Esophagus squamous epithelium (tissue), 5 donors: ENCODE measurements around the gene MLLT3. TPM values are rescaled to one million over a fixed set of nuclear protein-coding genes. Genes with fewer than 3 reads are reported as not detected.

ENCODE experiments used
- DNase-seq: peaks from one replicate; lab custom pipeline; 2025; lab: John Stamatoyannopoulos, UW
- H3K27ac ChIP-seq, 4 donors: fragments of 200-600 bp; sonication (generic); one replicate each; pipeline ENCODE4 v1.5.1; 2016 to 2019; ENCODE audit warnings: mild to moderate bottlenecking in 1 of 4
- H3K27me3 ChIP-seq, 4 donors: fragments of 200-600 bp; sonication (generic); 1 replicate in 3 of 4; 2 replicates in 1 of 4; pipeline versions ENCODE4 v1.5.1 to v1.6.0; 2017 to 2021; ENCODE audit warnings: antibody characterized with exemption in 1 of 4
- H3K36me3 ChIP-seq, 3 donors: fragments of 200-600 bp; sonication (generic); one replicate each; pipeline ENCODE4 v1.5.1; 2016 to 2019
- H3K4me1 ChIP-seq, 3 donors: fragments of 200-600 bp; sonication (generic); one replicate each; pipeline ENCODE4 v1.5.1; 2017 to 2019
- H3K4me3 ChIP-seq, 4 donors: fragments of 200-600 bp; sonication (generic); 1 replicate in 3 of 4; 2 replicates in 1 of 4; pipeline ENCODE4 v1.5.1; 2016 to 2019; ENCODE audit warnings: mild to moderate bottlenecking in 2 of 4, moderate library complexity in 1 of 4
- H3K9me3 ChIP-seq, 3 donors: fragments of 200-600 bp; sonication (generic); one replicate each; pipeline ENCODE4 v1.5.1; 2016 to 2019
- POLR2A ChIP-seq, 4 donors: fragments of 450-650 bp; IDR thresholded peaks; one replicate each; pipeline ENCODE4 v1.6.1; 2017; ENCODE audit warnings: antibody characterized with exemption in 4 of 4, mild to moderate bottlenecking in 4 of 4, moderate library complexity in 3 of 4
- WGBS, 2 donors: methylation state at CpG; one replicate each; pipeline ENCODE4 v1.1.5; 2018; 5-methylcytosine and 5-hydroxymethylcytosine counted together
- intact Hi-C: fragments of 100-400 bp; cut with DNase I; formaldehyde crosslinking; loops from one replicate; pipeline ENCODE4 v1.15.0; 2022
- total RNA-seq, 4 donors: library from RNA; depleted of rRNA; stranded (reverse); fragments of >200 nt; gene quantifications; one replicate each; pipeline ENCODE4 v1.1.0, GENCODE V29; 2016
- TF ChIP-seq, protein P1 (sequence below), 6 experiments: fragments of 450-650 bp in 4 of 6; fragments of 200-600 bp in 2 of 6; sonication (generic) in 2 of 6; IDR thresholded peaks; one replicate each; pipeline ENCODE4 v1.5.1; 2016 to 2019; ENCODE audit warnings: antibody characterized with exemption in 6 of 6, mild to moderate bottlenecking in 4 of 6, moderate library complexity in 4 of 6
- donor health status: DM: yes; HTN: yes; CAD: no.

The MLLT3 gene
- 10 to 100 TPM in 1 of 4 donors, 1 to 10 TPM in 3; 8.2 to 21.5 (median 8.6) TPM for total RNA-seq

DNA sequence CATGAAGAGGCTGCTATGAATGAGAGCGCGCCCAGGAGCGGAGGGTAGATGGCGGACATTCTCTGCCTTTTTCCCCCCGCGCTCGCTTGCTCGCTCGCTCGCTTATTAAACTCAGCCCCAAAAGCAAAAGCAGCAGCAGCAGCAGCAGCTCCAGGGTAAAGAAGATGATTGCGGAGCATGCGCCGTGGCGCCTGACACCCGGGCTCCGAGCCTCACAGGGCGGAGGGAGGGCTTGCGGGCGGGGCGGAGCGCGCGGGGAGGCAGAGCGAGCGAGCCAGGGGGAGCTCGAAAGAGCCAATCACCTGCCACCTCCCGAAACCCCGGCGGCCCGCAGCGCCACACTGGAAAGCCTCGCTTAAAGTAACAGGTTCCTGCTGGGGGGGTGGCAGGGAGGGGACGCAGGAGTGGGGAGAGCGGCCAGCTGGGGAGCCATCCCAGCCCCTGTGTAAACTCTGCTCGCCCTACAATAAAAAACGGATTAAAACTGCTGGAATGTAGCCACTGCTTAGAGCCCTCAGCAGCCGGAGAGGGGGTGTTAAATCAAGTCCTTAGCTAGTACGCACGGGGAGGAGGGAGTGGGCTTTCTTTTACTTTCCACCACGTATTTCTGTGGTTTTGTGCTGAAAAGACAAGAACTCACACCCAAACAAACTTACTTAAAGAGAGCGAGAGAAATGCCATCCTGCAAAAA lies at the start of gene MLLT3:
MLLT3 (minus strand) TSS at position 170 of the 691 bp plus-strand sequence.
- 0% methylated on average over 8 to 9 of the region's 41 CpGs for WGBS, 2 donors
- DNase-seq: peak; percentile 64
- H3K27ac ChIP-seq: peak within 1 kb of the TSS; percentile 80 to 96 (median 94)
- no peaks in the 10 kb centered on the region for H3K36me3 ChIP-seq
- no peaks in the 10 kb centered on the region for H3K27me3 ChIP-seq
- intact Hi-C loops: loop anchor here (5.0 to 10.0 kb wide), 2 partner anchors 268 to 320 kb away; no protein-coding TSS in a partner anchor
- peak within 1 kb of the TSS; percentile 90 to 97 (median 96) for H3K4me3 ChIP-seq
- H3K4me1 ChIP-seq: peaks cover 11 to 53% (median 17%) of the 10 kb centered on the region in 3 donors
- TF ChIP-seq POLR2A (IDR thresholded peaks at IDR 0.05): peak in 2 of 4 donors; percentile 45 to 77
- TF ChIP-seq, protein P1, sequence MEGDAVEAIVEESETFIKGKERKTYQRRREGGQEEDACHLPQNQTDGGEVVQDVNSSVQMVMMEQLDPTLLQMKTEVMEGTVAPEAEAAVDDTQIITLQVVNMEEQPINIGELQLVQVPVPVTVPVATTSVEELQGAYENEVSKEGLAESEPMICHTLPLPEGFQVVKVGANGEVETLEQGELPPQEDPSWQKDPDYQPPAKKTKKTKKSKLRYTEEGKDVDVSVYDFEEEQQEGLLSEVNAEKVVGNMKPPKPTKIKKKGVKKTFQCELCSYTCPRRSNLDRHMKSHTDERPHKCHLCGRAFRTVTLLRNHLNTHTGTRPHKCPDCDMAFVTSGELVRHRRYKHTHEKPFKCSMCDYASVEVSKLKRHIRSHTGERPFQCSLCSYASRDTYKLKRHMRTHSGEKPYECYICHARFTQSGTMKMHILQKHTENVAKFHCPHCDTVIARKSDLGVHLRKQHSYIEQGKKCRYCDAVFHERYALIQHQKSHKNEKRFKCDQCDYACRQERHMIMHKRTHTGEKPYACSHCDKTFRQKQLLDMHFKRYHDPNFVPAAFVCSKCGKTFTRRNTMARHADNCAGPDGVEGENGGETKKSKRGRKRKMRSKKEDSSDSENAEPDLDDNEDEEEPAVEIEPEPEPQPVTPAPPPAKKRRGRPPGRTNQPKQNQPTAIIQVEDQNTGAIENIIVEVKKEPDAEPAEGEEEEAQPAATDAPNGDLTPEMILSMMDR (IDR thresholded peaks at IDR 0.05): peak in 2 of 6 experiments; percentile 11 to 36
- no peaks in the 10 kb centered on the region for H3K9me3 ChIP-seq

DNA sequence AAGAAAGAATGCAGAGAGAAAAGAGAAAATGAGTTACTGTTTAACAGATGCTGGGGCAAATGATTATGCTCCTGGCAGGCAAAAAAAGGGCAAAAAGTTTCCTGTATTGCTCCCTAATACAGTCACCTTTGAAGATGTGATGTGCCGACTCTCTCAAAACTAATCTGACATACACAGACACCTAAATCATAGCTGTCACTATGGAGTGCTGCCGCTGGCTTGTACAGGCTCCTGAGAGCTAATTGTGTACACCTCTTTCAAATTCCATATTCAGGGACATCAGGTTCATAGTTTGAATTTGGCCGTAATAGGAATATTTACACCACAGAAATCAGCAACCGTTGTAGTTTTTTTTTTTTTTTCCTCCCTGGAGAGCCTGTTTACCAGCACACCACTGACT lies 49.3 kb upstream of the MLLT3 start:
- 71 to 93% methylated on average over 4 of the region's 4 CpGs for WGBS, 2 donors
- intact Hi-C loops: no loop called here
- no peaks in the 10 kb centered on the region for H3K27me3 ChIP-seq

DNA sequence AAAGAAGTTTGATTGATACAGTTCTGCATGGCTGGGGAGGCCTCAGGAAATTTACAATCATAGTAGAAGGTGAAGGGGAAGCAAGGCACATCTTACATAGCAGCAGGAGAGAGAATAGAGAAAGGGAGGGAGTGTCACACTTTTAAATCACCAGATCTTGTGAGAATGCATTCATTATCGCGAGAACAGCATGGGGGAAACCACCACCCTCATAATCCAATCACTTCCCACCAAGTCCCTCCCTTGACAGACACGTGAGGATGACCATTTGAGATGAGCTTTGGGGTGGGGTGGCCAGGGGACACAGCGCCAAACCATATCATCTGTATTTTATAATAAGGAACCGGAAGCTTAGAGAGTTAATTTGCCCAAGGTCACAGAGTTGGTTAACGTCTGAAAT lies 48.1 kb upstream of the MLLT3 start:
- Histone ChIP-seq H3K9me3 (no peaks in the 10 kb centered on the region), H3K27me3 (no peaks in the 10 kb centered on the region), H3K4me3 (no peak overlapping the region), H3K4me1 (no peaks in the 10 kb centered on the region), H3K27ac (no peak overlapping the region), H3K36me3 (no peaks in the 10 kb centered on the region)
- DNase-seq: no peak
- intact Hi-C loops: no loop called here
- TF ChIP-seq, protein P1 (IDR thresholded peaks at IDR 0.05): no peak
- TF ChIP-seq POLR2A (IDR thresholded peaks at IDR 0.05): no peak
- WGBS, 2 donors: 59 to 65% methylated on average over 6 of the region's 6 CpGs

More for the DNA sequence above, 49.3 kb upstream of the MLLT3 start:
- H3K9me3 ChIP-seq: no peaks in the 10 kb centered on the region
- no peaks in the 10 kb centered on the region for H3K4me1 ChIP-seq
- H3K27ac ChIP-seq: no peak overlapping the region
- TF ChIP-seq, protein P1 (IDR thresholded peaks at IDR 0.05): no peak
- TF ChIP-seq POLR2A (IDR thresholded peaks at IDR 0.05): no peak
- H3K36me3 ChIP-seq: no peaks in the 10 kb centered on the region
- no peak overlapping the region for H3K4me3 ChIP-seq
- DNase-seq: no peak

DNA sequence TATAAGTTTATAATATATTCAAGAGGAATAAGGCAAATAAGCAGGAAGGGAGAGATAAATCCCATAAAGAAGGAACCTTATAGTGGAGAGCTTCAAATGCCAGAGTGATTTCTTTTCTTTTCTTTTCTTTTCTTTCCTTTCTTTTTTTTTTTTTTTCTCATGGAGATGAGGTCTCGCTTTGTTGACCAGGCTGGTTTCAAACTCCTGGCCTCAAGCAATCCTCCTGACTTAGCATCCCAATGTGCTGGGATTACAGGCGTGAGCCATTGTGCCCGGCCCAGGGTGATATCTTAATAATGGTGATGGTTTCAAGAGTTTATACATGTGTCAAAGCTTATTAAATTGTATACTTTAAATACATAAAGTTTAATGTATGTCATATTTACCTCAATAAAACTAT lies 42.2 kb upstream of the MLLT3 start:
- WGBS, 2 donors: 87 to 90% methylated on average over 3 of the region's 3 CpGs
- Histone ChIP-seq H3K4me3 (no peak overlapping the region), H3K4me1 (peaks cover 0 to 11% (median 2%) of the 10 kb centered on the region in 3 donors), H3K27ac (no peak overlapping the region), H3K36me3 (no peaks in the 10 kb centered on the region), H3K27me3 (no peaks in the 10 kb centered on the region), H3K9me3 (no peaks in the 10 kb centered on the region)
- no peak for TF ChIP-seq POLR2A (IDR thresholded peaks at IDR 0.05)
- TF ChIP-seq, protein P1 (IDR thresholded peaks at IDR 0.05): no peak
- intact Hi-C loops: no loop called here
- DNase-seq: no peak

DNA sequence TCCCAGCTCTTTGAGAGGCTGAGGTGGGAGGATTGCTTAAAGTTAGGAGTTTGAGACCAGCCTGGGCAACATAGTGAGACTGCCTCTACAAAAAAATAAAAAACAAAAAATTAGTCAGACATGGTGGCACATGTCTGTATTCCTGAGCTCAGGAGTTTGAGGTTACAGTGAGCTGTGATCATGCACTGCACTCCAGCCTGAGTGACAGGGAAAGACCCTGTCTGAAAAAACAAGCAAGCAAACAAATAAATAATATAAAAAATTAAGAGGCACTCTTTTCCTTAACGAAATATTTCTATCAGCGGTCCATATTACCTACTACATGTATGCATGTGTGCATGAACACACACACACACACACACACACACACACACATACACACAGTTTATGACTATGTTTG lies 40.8 kb upstream of the MLLT3 start:
- Histone ChIP-seq H3K9me3 (no peaks in the 10 kb centered on the region), H3K27ac (no peak overlapping the region), H3K36me3 (no peaks in the 10 kb centered on the region), H3K27me3 (no peaks in the 10 kb centered on the region), H3K4me1 (peaks cover 0 to 20% (median 8%) of the 10 kb centered on the region in 3 donors), H3K4me3 (no peak overlapping the region)
- intact Hi-C loops: no loop called here
- WGBS, 2 donors: 90 to 91% methylated on average over 2 of the region's 2 CpGs
- DNase-seq: no peak
- no peak for TF ChIP-seq POLR2A (IDR thresholded peaks at IDR 0.05)
- TF ChIP-seq, protein P1 (IDR thresholded peaks at IDR 0.05): no peak
